PC-3 (cell line): ENCODE data around the gene LARP4B.

Source experiments
- CTCF ChIP-seq: fragments of 300-600 bp; sonication (generic); conservative IDR thresholded peaks from 2 replicates; pipeline ENCODE4 v1.5.1; 2017; ENCODE audit warnings: antibody characterized with exemption, low read depth, mild to moderate bottlenecking, low read length
- EZH2 ChIP-seq: fragments of 300-600 bp; sonication (generic); IDR thresholded peaks from one replicate; pipeline ENCODE4 v1.6.1; 2017; ENCODE audit warnings: antibody characterized with exemption, mild to moderate bottlenecking, low read length; ENCODE audit not compliant: unreplicated experiment
- EZH2phosphoT487 ChIP-seq: fragments of 300-600 bp; sonication (generic); IDR thresholded peaks from 2 replicates; pipeline ENCODE4 v1.6.1; 2018; ENCODE audit warnings: mild to moderate bottlenecking, antibody characterized with exemption, low read length, borderline replicate concordance

- TF ChIP-seq CTCF, result no peak
- no peak for TF ChIP-seq EZH2
- TF ChIP-seq EZH2phosphoT487, result no peak
Measured at GRCh38 chr10:966466-967235, 35.1 kb upstream of the LARP4B start.
